Superior temporal gyrus (tissue), 1 donor: ENCODE measurements around the gene NFATC3.

ENCODE experiments used
- DNase-seq: peaks from one replicate; pipeline ENCODE4 v3.0.0-alpha.2; 2016; ENCODE audit errors: extremely low spot score

NFATC3 gene

GRCh38 chr16:68186877-68187276 lies 101.7 kb downstream of the NFATC3 start:
- DNase-seq: no peak

GRCh38 chr16:68187505-68187904 lies 102.3 kb downstream of the NFATC3 start:
- no peak for DNase-seq

- DNase-seq: no peak
Observed at GRCh38 chr16:68188170-68188569, 103.0 kb downstream of the NFATC3 start.

- no peak for DNase-seq
Observed at GRCh38 chr16:68190081-68190480, 104.9 kb downstream of the NFATC3 start.

GRCh38 chr16:68190736-68191510 lies 105.8 kb downstream of the NFATC3 start:
- DNase-seq: peak; percentile 87

GRCh38 chr16:68194251-68194650 lies 109.1 kb downstream of the NFATC3 start:
- DNase-seq: no peak

GRCh38 chr16:68197250-68197649 lies 112.1 kb downstream of the NFATC3 start:
- no peak for DNase-seq

- DNase-seq: no peak
Observed at GRCh38 chr16:68200088-68200783, 115.1 kb downstream of the NFATC3 start.

- peak; percentile 61 for DNase-seq
Observed at GRCh38 chr16:68202091-68202519, 116.9 kb downstream of the NFATC3 start.

GRCh38 chr16:68206245-68206644 lies 121.1 kb downstream of the NFATC3 start:
- DNase-seq: no peak

- no peak for DNase-seq
Observed at GRCh38 chr16:68214726-68215125, 129.6 kb downstream of the NFATC3 start.

GRCh38 chr16:68215302-68215701 lies 130.1 kb downstream of the NFATC3 start:
- DNase-seq: no peak

GRCh38 chr16:68216240-68216639 lies 131.1 kb downstream of the NFATC3 start:
- no peak for DNase-seq

- DNase-seq: no peak
Observed at GRCh38 chr16:68217506-68217905, 132.3 kb downstream of the NFATC3 start.

GRCh38 chr16:68219725-68220351 lies 134.7 kb downstream of the NFATC3 start:
- DNase-seq: no peak

GRCh38 chr16:68223072-68223471 lies 137.9 kb downstream of the NFATC3 start:
- no peak for DNase-seq

GRCh38 chr16:68226116-68226515 lies 140.9 kb downstream of the NFATC3 start:
- no peak for DNase-seq

- DNase-seq: no peak
Observed at GRCh38 chr16:68227183-68227793, 142.1 kb downstream of the NFATC3 start.

- DNase-seq: no peak
Observed at GRCh38 chr16:68227850-68228553, 142.8 kb downstream of the NFATC3 start.

GRCh38 chr16:68228652-68229051 lies 143.5 kb downstream of the NFATC3 start:
- DNase-seq: no peak

- peak; percentile 92 for DNase-seq
Observed at GRCh38 chr16:68229431-68230175, 144.4 kb downstream of the NFATC3 start.
